ENCODE data around the gene SFN.

DNA sequence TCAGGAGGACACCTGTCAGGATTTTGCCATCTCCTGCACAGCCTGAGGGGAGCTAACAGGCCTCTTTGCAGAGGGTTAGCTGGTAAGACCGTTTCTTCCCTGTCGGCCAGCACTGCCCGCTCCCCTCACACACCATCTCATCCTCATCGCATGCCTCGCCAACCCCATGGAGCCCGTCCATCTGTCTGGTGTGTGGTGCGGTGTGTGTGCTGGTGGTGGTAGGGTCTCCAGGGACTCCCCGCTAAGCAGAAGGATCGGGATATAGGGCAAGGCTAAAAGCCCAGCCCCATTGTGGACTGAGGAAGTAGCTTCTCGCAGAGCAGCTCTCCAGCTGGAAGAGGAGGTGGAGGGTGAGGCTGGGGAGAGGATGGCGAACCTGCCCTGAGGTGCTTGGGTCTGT lies 6.8 kb upstream of the SFN start:
- no peak for TF ChIP-seq CTCF (IDR thresholded peaks at IDR 0.05; ENCODE audit: low read depth, low read length)
- no peak for TF ChIP-seq EZH2phosphoT487 (IDR thresholded peaks at IDR 0.05; ENCODE audit: low read depth)

Data from OCI-LY3 (cell line).